ENCODE data around the gene ART3.
A peak's percentile ranks its signal among the peaks of the same experiment; 100 is the strongest.

The ART3 gene

GRCh38 chr4:76087007-76087769 lies 12.7 kb downstream of the ART3 start:
- DNase-seq: peak; percentile 27
- CTCF ChIA-PET: interaction anchor here (0.7 to 3.0 kb wide), 14 partner anchors 9 to 292 kb away, joined by 3 to 37 read pairs (median 6); partner anchors contain the start of gene ART3
- Mint-ChIP-seq H3K4me1 (peaks cover 3% of the 10 kb centered on the region), H3K27ac (no peak overlapping the region), H3K36me3 (no peaks in the 10 kb centered on the region), H3K4me3 (no peak overlapping the region), H3K9me3 (no peaks in the 10 kb centered on the region), H3K27me3 (peaks cover 4% of the 10 kb centered on the region)

GRCh38 chr4:76088719-76089118 lies 14.2 kb downstream of the ART3 start:
- H3K36me3 Mint-ChIP-seq: no peaks in the 10 kb centered on the region
- CTCF ChIA-PET: no interaction called here
- H3K27me3 Mint-ChIP-seq: peaks cover 10% of the 10 kb centered on the region
- H3K27ac Mint-ChIP-seq: no peak overlapping the region
- H3K4me3 Mint-ChIP-seq: no peak overlapping the region
- H3K4me1 Mint-ChIP-seq: peaks cover 3% of the 10 kb centered on the region
- no peaks in the 10 kb centered on the region for H3K9me3 Mint-ChIP-seq
- DNase-seq: no peak

- H3K4me3 Mint-ChIP-seq: no peak overlapping the region
- no peak overlapping the region for H3K27ac Mint-ChIP-seq
- H3K4me1 Mint-ChIP-seq: peaks cover 3% of the 10 kb centered on the region
- no peaks in the 10 kb centered on the region for H3K36me3 Mint-ChIP-seq
- DNase-seq: no peak
- peaks cover 10% of the 10 kb centered on the region for H3K27me3 Mint-ChIP-seq
- no peaks in the 10 kb centered on the region for H3K9me3 Mint-ChIP-seq
- CTCF ChIA-PET: no interaction called here
Measured at GRCh38 chr4:76090241-76090691, 15.8 kb downstream of the ART3 start.

- no peaks in the 10 kb centered on the region for H3K36me3 Mint-ChIP-seq
- H3K27me3 Mint-ChIP-seq: peaks cover 14% of the 10 kb centered on the region
- H3K9me3 Mint-ChIP-seq: no peaks in the 10 kb centered on the region
- CTCF ChIA-PET: no interaction called here
- H3K4me3 Mint-ChIP-seq: no peak overlapping the region
- peaks cover 3% of the 10 kb centered on the region for H3K4me1 Mint-ChIP-seq
- H3K27ac Mint-ChIP-seq: no peak overlapping the region
- DNase-seq: no peak
Measured at GRCh38 chr4:76091052-76091451, 16.5 kb downstream of the ART3 start.

GRCh38 chr4:76095568-76095967 lies 21.1 kb downstream of the ART3 start:
- no peak overlapping the region for H3K27ac Mint-ChIP-seq
- H3K4me3 Mint-ChIP-seq: no peak overlapping the region
- no peaks in the 10 kb centered on the region for H3K4me1 Mint-ChIP-seq
- H3K9me3 Mint-ChIP-seq: no peaks in the 10 kb centered on the region
- CTCF ChIA-PET: no interaction called here
- peaks cover 10% of the 10 kb centered on the region for H3K27me3 Mint-ChIP-seq
- no peaks in the 10 kb centered on the region for H3K36me3 Mint-ChIP-seq
- no peak for DNase-seq

GRCh38 chr4:76096076-76096475 lies 21.6 kb downstream of the ART3 start:
- Mint-ChIP-seq H3K4me3 (no peak overlapping the region), H3K4me1 (no peaks in the 10 kb centered on the region), H3K27ac (no peak overlapping the region), H3K9me3 (no peaks in the 10 kb centered on the region), H3K36me3 (no peaks in the 10 kb centered on the region), H3K27me3 (peaks cover 10% of the 10 kb centered on the region)
- CTCF ChIA-PET: no interaction called here
- no peak for DNase-seq

GRCh38 chr4:76105652-76106051 lies 31.1 kb downstream of the ART3 start:
- no peak overlapping the region for H3K27ac Mint-ChIP-seq
- H3K36me3 Mint-ChIP-seq: no peaks in the 10 kb centered on the region
- peaks cover 3% of the 10 kb centered on the region for H3K27me3 Mint-ChIP-seq
- no peak overlapping the region for H3K4me3 Mint-ChIP-seq
- DNase-seq: no peak
- no peaks in the 10 kb centered on the region for H3K9me3 Mint-ChIP-seq
- H3K4me1 Mint-ChIP-seq: no peaks in the 10 kb centered on the region
- CTCF ChIA-PET: interaction anchor here (1.4 kb wide), 1 partner anchor 109 kb away, joined by 4 read pairs; no protein-coding TSS in a partner anchor

GRCh38 chr4:76106442-76106841 lies 31.9 kb downstream of the ART3 start:
- Mint-ChIP-seq H3K36me3 (no peaks in the 10 kb centered on the region), H3K4me3 (no peak overlapping the region), H3K4me1 (no peaks in the 10 kb centered on the region), H3K27ac (no peak overlapping the region), H3K9me3 (no peaks in the 10 kb centered on the region), H3K27me3 (peaks cover 3% of the 10 kb centered on the region)
- CTCF ChIA-PET: no interaction called here
- no peak for DNase-seq

GRCh38 chr4:76108467-76109181 lies 34.1 kb downstream of the ART3 start:
- no peak for DNase-seq
- Mint-ChIP-seq H3K9me3 (no peaks in the 10 kb centered on the region), H3K4me1 (no peaks in the 10 kb centered on the region), H3K27ac (no peak overlapping the region), H3K36me3 (peaks cover 7% of the 10 kb centered on the region), H3K4me3 (no peak overlapping the region), H3K27me3 (no peaks in the 10 kb centered on the region)
- CTCF ChIA-PET: interaction anchor here (0.8 to 1.5 kb wide), 2 partner anchors 71 to 113 kb away, joined by 3 read pairs; no protein-coding TSS in a partner anchor

GRCh38 chr4:76116821-76117220 lies 42.3 kb downstream of the ART3 start:
- H3K4me1 Mint-ChIP-seq: no peaks in the 10 kb centered on the region
- no peak overlapping the region for H3K4me3 Mint-ChIP-seq
- CTCF ChIA-PET: no interaction called here
- H3K27me3 Mint-ChIP-seq: no peaks in the 10 kb centered on the region
- no peaks in the 10 kb centered on the region for H3K9me3 Mint-ChIP-seq
- DNase-seq: no peak
- peaks cover 55% of the 10 kb centered on the region for H3K36me3 Mint-ChIP-seq
- H3K27ac Mint-ChIP-seq: no peak overlapping the region

GRCh38 chr4:76117536-76117935 lies 43.0 kb downstream of the ART3 start:
- no peaks in the 10 kb centered on the region for H3K27me3 Mint-ChIP-seq
- DNase-seq: no peak
- no peak overlapping the region for H3K27ac Mint-ChIP-seq
- H3K9me3 Mint-ChIP-seq: peaks cover 2% of the 10 kb centered on the region
- no peaks in the 10 kb centered on the region for H3K4me1 Mint-ChIP-seq
- CTCF ChIA-PET: no interaction called here
- H3K36me3 Mint-ChIP-seq: peaks cover 57% of the 10 kb centered on the region
- H3K4me3 Mint-ChIP-seq: no peak overlapping the region

- Mint-ChIP-seq H3K4me3 (no peak overlapping the region), H3K9me3 (peaks cover 2% of the 10 kb centered on the region), H3K4me1 (no peaks in the 10 kb centered on the region), H3K27me3 (no peaks in the 10 kb centered on the region), H3K36me3 (peaks cover 63% of the 10 kb centered on the region), H3K27ac (no peak overlapping the region)
- DNase-seq: no peak
- CTCF ChIA-PET: no interaction called here
Measured at GRCh38 chr4:76120199-76120598, 45.7 kb downstream of the ART3 start.

- CTCF ChIA-PET: no interaction called here
- no peak for DNase-seq
- no peak overlapping the region for H3K27ac Mint-ChIP-seq
- H3K4me1 Mint-ChIP-seq: no peaks in the 10 kb centered on the region
- no peak overlapping the region for H3K4me3 Mint-ChIP-seq
- H3K36me3 Mint-ChIP-seq: peaks cover 45% of the 10 kb centered on the region
- no peaks in the 10 kb centered on the region for H3K27me3 Mint-ChIP-seq
- peaks cover 2% of the 10 kb centered on the region for H3K9me3 Mint-ChIP-seq
Measured at GRCh38 chr4:76125816-76126215, 51.3 kb downstream of the ART3 start.

- Mint-ChIP-seq H3K9me3 (no peaks in the 10 kb centered on the region), H3K27me3 (no peaks in the 10 kb centered on the region), H3K4me3 (no peak overlapping the region), H3K27ac (no peak overlapping the region), H3K4me1 (no peaks in the 10 kb centered on the region), H3K36me3 (peaks cover 39% of the 10 kb centered on the region)
- DNase-seq: no peak
- CTCF ChIA-PET: no interaction called here
Measured at GRCh38 chr4:76127754-76128153, 53.2 kb downstream of the ART3 start.

- no peak overlapping the region for H3K27ac Mint-ChIP-seq
- CTCF ChIA-PET: no interaction called here
- DNase-seq: no peak
- no peak overlapping the region for H3K4me3 Mint-ChIP-seq
- H3K36me3 Mint-ChIP-seq: peaks cover 34% of the 10 kb centered on the region
- H3K4me1 Mint-ChIP-seq: peaks cover 7% of the 10 kb centered on the region
- H3K9me3 Mint-ChIP-seq: no peaks in the 10 kb centered on the region
- no peaks in the 10 kb centered on the region for H3K27me3 Mint-ChIP-seq
Measured at GRCh38 chr4:76141241-76141640, 66.7 kb downstream of the ART3 start.
